CD4-positive, alpha-beta T cell (primary cell): Measurements from ENCODE around the gene SORCS2. TPM values are rescaled to one million over a fixed set of nuclear protein-coding genes. Genes with fewer than 3 reads are reported as not detected.

ENCODE experiments used
- ATAC-seq: fragments of 200-7000 bp; cut with Tn5 transposase; one replicate; pipeline ENCODE4 v1.10.0; 2022; ENCODE audit warnings: mild to moderate bottlenecking; ENCODE audit not compliant: poor library complexity
- CTCF ChIA-PET: fragments of 350-600 bp; sonication (Branson Sonifier 250); formaldehyde crosslinking; loops from one replicate; lab custom pipeline; 2021; ENCODE audit warnings: antibody characterized with exemption, inconsistent platforms; lab: Charles Lee
- POLR2A ChIA-PET: fragments of 350-600 bp; sonication (Branson Sonifier 250); formaldehyde crosslinking; loops from one replicate; lab custom pipeline; 2021; ENCODE audit warnings: antibody characterized with exemption, inconsistent platforms; lab: Charles Lee
- DNase-seq, 14 experiments: peaks; one replicate each; pipeline ENCODE4 v3.0.0-alpha.2; 2013 to 2020; ENCODE audit warnings: mixed read lengths in 2 of 14
- H3K27ac ChIP-seq, 2 donors: one replicate each; pipeline versions ENCODE4 v1.5.1 to v1.7.0; 2013; ENCODE audit warnings: low read length in 2 of 2, low read depth in 1 of 2, mild to moderate bottlenecking in 1 of 2
- H3K27me3 ChIP-seq, 2 experiments: 1 replicate in 1 of 2; 2 replicates in 1 of 2; pipeline versions ENCODE4 v1.6.1 to v1.7.0; 2013; ENCODE audit warnings: low read length in 2 of 2, control low read depth in 1 of 2, mild to moderate bottlenecking in 1 of 2, moderate library complexity in 1 of 2; ENCODE audit not compliant: insufficient read depth in 2 of 2, control insufficient read depth in 1 of 2
- H3K36me3 ChIP-seq: one replicate; pipeline ENCODE4 v1.6.1; 2013; ENCODE audit warnings: low read length, control low read depth; ENCODE audit not compliant: insufficient read depth
- H3K4me1 ChIP-seq: one replicate; pipeline ENCODE4 v1.6.1; 2013; ENCODE audit warnings: low read length, control low read depth; ENCODE audit not compliant: insufficient read depth
- H3K4me3 ChIP-seq: one replicate; pipeline ENCODE4 v1.5.1; 2013; ENCODE audit warnings: mild to moderate bottlenecking, low read length, moderate library complexity
- H3K9me3 ChIP-seq, 2 experiments: 1 replicate in 1 of 2; 2 replicates in 1 of 2; pipeline versions ENCODE4 v1.6.1 to v1.7.0; 2013; ENCODE audit warnings: low read length in 2 of 2, mild to moderate bottlenecking in 2 of 2, control low read depth in 1 of 2, moderate library complexity in 1 of 2; ENCODE audit not compliant: control insufficient read depth in 1 of 2, insufficient read depth in 1 of 2
- H3K27ac Mint-ChIP-seq: one replicate; pipeline ENCODE4 v1.8.0; 2020; ENCODE audit warnings: mixed read lengths
- H3K27me3 Mint-ChIP-seq: one replicate; pipeline ENCODE4 v1.8.0; 2021; ENCODE audit warnings: mixed read lengths
- H3K36me3 Mint-ChIP-seq: one replicate; pipeline ENCODE4 v1.8.0; 2021; ENCODE audit warnings: low read depth, mixed read lengths
- H3K4me1 Mint-ChIP-seq: one replicate; pipeline ENCODE4 v1.8.0; 2021; ENCODE audit warnings: low read depth, mixed read lengths
- H3K4me3 Mint-ChIP-seq: one replicate; pipeline ENCODE4 v1.8.0; 2020; ENCODE audit warnings: mild to moderate bottlenecking, mixed read lengths
- H3K9me3 Mint-ChIP-seq: one replicate; pipeline ENCODE4 v1.8.0; 2020; ENCODE audit warnings: mixed read lengths
- CTCF ChIP-seq: fragments of 200-600 bp; IDR thresholded peaks from one replicate; pipeline ENCODE4 v1.8.0; 2022; ENCODE audit warnings: antibody characterized with exemption, mild to moderate bottlenecking
- intact Hi-C, 2 experiments: fragments of 100-400 bp; cut with DNase I in 1 of 2; cut with micrococcal nuclease in 1 of 2; formaldehyde crosslinking; loops; one replicate each; pipeline versions ENCODE4 v1.15.1 to v1.9.0; 2023 to 2025; cut with DNase I, micrococcal nuclease
- total RNA-seq, 174 experiments: library from RNA in 2 of 174; stranded (reverse) in 2 of 174; gene quantifications; one replicate each; pipeline ENCODE4 v1.2.3 and lab custom pipeline; 2021 to 2026

SORCS2 gene
- total RNA-seq, 2 experiments from 2014 or later: not detected

DNA sequence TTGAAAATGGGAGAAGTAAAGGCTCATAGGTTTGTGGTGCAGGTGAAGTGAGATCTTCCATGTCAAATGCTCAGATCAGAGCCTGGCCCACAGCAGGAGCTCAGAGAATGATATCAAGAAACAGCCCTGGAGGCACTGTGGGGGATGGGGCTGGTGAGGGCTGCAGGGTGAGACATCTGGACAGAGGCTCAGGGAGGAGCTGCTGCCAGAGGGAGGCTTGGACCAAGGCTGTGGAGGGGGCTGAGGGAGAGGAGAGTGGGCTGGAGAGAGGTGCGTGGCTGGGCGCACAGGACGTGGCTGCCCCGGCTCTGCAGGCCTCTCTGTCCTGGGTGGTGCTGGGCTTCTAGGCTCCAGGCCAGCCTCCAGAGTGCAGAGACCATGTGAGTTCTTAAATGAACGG is 5.6 kb downstream of the SORCS2 start:
- Histone ChIP-seq H3K27me3 (peaks cover 25 to 39% of the 10 kb centered on the region in 2 experiments), H3K27ac (no peak overlapping the region), H3K4me3 (no peak overlapping the region), H3K4me1 (peaks cover 7% of the 10 kb centered on the region), H3K36me3 (no peaks in the 10 kb centered on the region), H3K9me3 (no peaks in the 10 kb centered on the region)
- DNase-seq: no peak
- H3K4me3 Mint-ChIP-seq: no peak overlapping the region
- H3K36me3 Mint-ChIP-seq: no peaks in the 10 kb centered on the region
- TF ChIP-seq CTCF: no peak
- POLR2A ChIA-PET: no interaction called here
- no peaks in the 10 kb centered on the region for H3K9me3 Mint-ChIP-seq
- no peak overlapping the region for H3K27ac Mint-ChIP-seq
- H3K4me1 Mint-ChIP-seq: no peaks in the 10 kb centered on the region
- H3K27me3 Mint-ChIP-seq: peaks cover 73% of the 10 kb centered on the region
- intact Hi-C loops: loop anchor here (10.0 kb wide), 2 partner anchors 607 to 787 kb away; no protein-coding TSS in a partner anchor
- no peak for ATAC-seq
- CTCF ChIA-PET: no interaction called here

GRCh38 chr4:7198440-7199128 is 6.2 kb downstream of the SORCS2 start:
- intact Hi-C loops: loop anchor here (10.0 kb wide), 2 partner anchors 606 to 786 kb away; no protein-coding TSS in a partner anchor
- Mint-ChIP-seq H3K4me3 (no peak overlapping the region), H3K9me3 (no peaks in the 10 kb centered on the region), H3K27ac (no peak overlapping the region), H3K36me3 (no peaks in the 10 kb centered on the region), H3K4me1 (no peaks in the 10 kb centered on the region), H3K27me3 (peaks cover 73% of the 10 kb centered on the region)
- DNase-seq (no peak), ATAC-seq (no peak)
- Histone ChIP-seq H3K9me3 (no peaks in the 10 kb centered on the region), H3K36me3 (no peaks in the 10 kb centered on the region), H3K4me3 (no peak overlapping the region), H3K4me1 (peaks cover under 1% of the 10 kb centered on the region), H3K27ac (no peak overlapping the region), H3K27me3 (peaks cover 18 to 33% of the 10 kb centered on the region in 2 experiments)
- ChIA-PET CTCF (no interaction called here), POLR2A (no interaction called here)
- no peak for TF ChIP-seq CTCF

- no peaks in the 10 kb centered on the region for H3K36me3 Mint-ChIP-seq
- peaks cover 72% of the 10 kb centered on the region for H3K27me3 Mint-ChIP-seq
- intact Hi-C loops: loop anchor here (10.0 kb wide), 2 partner anchors 606 to 786 kb away; no protein-coding TSS in a partner anchor
- H3K4me1 Mint-ChIP-seq: no peaks in the 10 kb centered on the region
- no peaks in the 10 kb centered on the region for H3K9me3 Mint-ChIP-seq
- H3K4me1 ChIP-seq: no peaks in the 10 kb centered on the region
- peaks cover 12 to 26% of the 10 kb centered on the region in 2 experiments for H3K27me3 ChIP-seq
- ChIA-PET POLR2A (no interaction called here), CTCF (no interaction called here)
- H3K27ac ChIP-seq: no peak overlapping the region
- ATAC-seq (no peak), DNase-seq (no peak)
- no peak overlapping the region for H3K27ac Mint-ChIP-seq
- H3K4me3 ChIP-seq: no peak overlapping the region
- TF ChIP-seq CTCF: no peak
- no peaks in the 10 kb centered on the region for H3K9me3 ChIP-seq
- no peaks in the 10 kb centered on the region for H3K36me3 ChIP-seq
- H3K4me3 Mint-ChIP-seq: no peak overlapping the region
Observed at GRCh38 chr4:7199129-7199725, 6.9 kb downstream of the SORCS2 start.
